Mononuclear cell (primary cell): ENCODE measurements around the gene SGK1. TPM values are rescaled to one million over a fixed set of nuclear protein-coding genes. Genes with fewer than 3 reads are reported as not detected.

Experiments
- H3K27me3 ChIP-seq: 2 replicates; pipeline ENCODE4 v1.6.0; 2011; ENCODE audit warnings: low read length, control low read depth; ENCODE audit not compliant: insufficient read depth
- H3K4me1 ChIP-seq: 2 replicates; pipeline ENCODE4 v1.5.1; 2011; ENCODE audit warnings: mild to moderate bottlenecking, low read length, control low read depth; ENCODE audit not compliant: insufficient read depth
- H3K4me3 ChIP-seq: 2 replicates; pipeline ENCODE4 v1.5.1; 2011; ENCODE audit warnings: mild to moderate bottlenecking, low read length, moderate library complexity
- H3K9me3 ChIP-seq: 2 replicates; pipeline ENCODE4 v1.5.1; 2011; ENCODE audit warnings: low read depth, mild to moderate bottlenecking, control low read depth, low read length
- total RNA-seq: library from RNA; depleted of rRNA; stranded (reverse); fragments of >200 nt; gene quantifications from one replicate; pipeline ENCODE4 v1.2.3, GENCODE V29; 2012

Gene SGK1
- total RNA-seq, 1 donor, result 1,288 TPM

DNA sequence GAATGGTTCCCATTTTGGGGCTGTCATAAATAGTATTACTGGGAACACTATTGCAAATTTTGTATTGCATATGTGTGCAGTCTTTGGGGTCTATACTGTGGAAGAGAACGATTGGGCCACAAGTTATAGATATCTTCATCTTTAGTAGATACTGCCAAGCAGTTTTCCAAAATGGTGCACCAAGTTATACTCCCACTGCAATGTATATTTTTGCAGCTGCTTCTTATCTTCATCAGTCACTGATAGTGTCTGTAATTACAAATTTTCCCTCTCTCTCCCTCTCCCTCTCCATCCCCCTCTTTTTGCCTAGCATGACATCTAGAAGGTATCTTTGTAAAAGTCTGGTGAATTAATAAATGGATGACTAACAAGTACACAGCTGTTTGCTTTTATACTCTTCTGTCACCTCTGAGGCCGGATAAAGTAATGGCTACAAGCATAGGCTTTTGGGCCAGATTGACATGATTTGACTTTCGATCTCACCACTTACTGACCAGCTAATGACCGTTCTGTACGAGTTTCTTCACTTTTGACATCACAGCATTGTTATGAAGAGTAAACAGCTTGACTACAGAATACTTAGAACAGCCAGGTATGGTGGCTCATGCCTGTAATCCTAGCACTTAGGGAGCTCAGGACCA, 152.2 kb downstream of the SGK1 start:
- Histone ChIP-seq H3K4me3 (no peak overlapping the region), H3K27me3 (no peaks in the 10 kb centered on the region), H3K4me1 (peaks cover 9% of the 10 kb centered on the region), H3K9me3 (no peaks in the 10 kb centered on the region)

DNA sequence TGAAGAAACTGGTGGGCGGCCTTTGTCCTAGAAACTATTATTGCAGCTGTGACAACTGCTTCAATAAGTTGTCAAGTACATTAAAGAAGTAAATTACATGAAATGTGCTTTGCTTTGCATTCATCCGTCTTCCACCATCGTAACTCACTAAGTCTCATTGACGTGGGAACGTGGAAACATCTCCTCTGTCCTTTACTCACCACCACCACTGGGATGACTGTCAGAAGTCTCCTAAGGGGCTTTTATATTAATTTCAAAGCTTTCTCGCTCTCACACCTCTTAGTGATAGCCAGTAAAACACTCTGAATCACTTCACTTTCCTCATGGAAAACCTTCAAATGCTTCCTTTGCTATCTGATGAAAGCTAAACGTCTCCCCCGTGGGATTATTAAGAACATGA, 153.6 kb downstream of the SGK1 start:
- H3K4me3 ChIP-seq, result no peak overlapping the region
- no peaks in the 10 kb centered on the region for H3K4me1 ChIP-seq
- no peaks in the 10 kb centered on the region for H3K27me3 ChIP-seq
- H3K9me3 ChIP-seq, result no peaks in the 10 kb centered on the region

DNA sequence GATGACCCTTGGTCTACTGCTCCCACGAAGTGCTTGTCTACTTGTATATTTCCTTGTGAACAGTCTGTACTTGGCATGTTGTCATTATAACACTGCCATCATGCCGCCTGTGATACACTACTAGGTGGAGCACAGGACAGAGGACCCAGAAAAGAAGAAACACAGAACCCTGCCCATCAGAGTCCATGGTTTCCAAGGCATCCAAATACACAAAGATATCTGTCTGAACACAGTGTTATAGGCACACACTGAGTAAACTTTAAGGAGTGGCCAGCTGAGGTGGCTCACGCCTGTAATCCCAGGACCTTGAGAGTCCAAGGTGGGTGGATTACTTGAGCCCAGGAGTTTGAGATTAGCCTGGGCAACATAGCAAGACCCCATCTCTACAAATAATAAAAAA, 155.0 kb downstream of the SGK1 start:
- Histone ChIP-seq H3K9me3 (no peaks in the 10 kb centered on the region), H3K4me1 (no peaks in the 10 kb centered on the region), H3K27me3 (no peaks in the 10 kb centered on the region)

DNA sequence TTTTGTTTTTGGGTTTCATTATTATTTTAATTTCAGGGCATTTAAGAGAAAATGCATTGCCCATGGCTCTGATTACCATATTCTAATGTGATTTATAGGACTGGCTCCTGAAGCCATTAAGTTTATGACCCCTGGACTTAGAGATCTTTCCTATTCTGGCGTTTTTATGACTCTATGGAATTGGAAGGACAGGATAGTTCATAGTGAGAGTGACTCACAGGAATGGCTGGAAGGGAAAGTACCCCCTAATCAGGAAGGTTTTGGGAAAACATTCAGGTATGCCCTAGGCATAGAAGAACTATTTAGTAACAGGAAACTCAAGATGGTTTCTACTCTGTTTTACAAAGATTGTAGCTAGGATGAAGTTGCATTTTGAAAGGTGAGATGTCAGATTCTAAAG, 156.9 kb downstream of the SGK1 start:
- Histone ChIP-seq H3K4me3 (no peak overlapping the region), H3K4me1 (no peaks in the 10 kb centered on the region), H3K9me3 (no peaks in the 10 kb centered on the region), H3K27me3 (no peaks in the 10 kb centered on the region)

More for the DNA sequence above, 155.0 kb downstream of the SGK1 start:
- H3K4me3 ChIP-seq, result no peak overlapping the region

DNA sequence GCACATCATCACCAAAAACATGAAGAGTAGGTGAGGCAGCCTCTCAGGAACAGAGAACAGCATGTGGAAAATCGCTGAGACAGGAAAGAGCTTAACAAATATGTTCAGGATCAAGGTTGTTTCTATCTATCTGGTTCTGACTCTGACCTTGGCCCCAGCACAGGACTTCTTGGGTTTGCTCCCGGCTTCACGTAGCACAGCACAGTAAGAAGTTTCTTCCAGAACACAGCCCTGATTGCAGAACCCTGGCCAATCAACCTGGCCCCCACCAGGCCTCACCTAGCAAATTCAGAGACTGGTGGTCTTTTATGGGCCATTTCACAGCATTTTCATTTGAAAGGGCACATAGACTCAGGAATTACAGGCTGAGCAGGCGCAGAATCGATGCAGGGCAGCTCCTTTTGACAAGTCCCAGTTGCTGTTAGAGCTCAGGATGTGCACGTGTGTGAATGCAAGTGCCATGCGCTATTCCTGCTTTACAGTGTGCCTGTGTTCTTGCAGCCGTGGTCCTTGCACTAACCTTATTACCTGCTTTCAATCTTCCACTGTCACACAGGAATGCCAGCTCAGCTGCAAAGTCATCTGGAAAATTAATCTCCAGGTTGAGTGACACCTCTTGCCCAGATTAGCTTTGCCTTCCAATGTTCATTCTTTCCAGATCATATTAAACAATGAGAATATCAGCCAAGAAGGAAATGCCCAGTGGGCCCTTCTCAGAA, 165.0 kb downstream of the SGK1 start:
- Histone ChIP-seq H3K9me3 (no peaks in the 10 kb centered on the region), H3K4me1 (no peaks in the 10 kb centered on the region), H3K27me3 (no peaks in the 10 kb centered on the region), H3K4me3 (no peak overlapping the region)

DNA sequence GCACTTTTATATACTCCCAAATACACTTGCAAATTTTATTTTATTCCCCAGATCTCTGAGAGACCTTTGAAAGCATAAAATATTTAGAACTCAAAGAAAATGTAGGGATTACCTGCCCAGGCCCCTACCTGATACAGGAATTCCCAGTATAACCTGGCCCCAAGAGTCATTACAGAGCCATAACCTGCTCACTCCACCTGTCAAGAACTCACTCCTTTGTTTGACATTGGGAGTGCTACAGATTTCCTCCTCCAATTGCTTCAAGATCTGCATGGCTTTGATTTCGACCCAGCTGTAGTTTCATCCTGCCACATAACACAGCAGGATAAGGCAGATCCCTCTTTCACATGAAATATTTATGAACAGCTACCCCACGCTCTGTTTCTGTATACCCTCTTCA, 169.3 kb downstream of the SGK1 start:
- Histone ChIP-seq H3K4me1 (no peaks in the 10 kb centered on the region), H3K4me3 (no peak overlapping the region), H3K9me3 (no peaks in the 10 kb centered on the region), H3K27me3 (no peaks in the 10 kb centered on the region)

DNA sequence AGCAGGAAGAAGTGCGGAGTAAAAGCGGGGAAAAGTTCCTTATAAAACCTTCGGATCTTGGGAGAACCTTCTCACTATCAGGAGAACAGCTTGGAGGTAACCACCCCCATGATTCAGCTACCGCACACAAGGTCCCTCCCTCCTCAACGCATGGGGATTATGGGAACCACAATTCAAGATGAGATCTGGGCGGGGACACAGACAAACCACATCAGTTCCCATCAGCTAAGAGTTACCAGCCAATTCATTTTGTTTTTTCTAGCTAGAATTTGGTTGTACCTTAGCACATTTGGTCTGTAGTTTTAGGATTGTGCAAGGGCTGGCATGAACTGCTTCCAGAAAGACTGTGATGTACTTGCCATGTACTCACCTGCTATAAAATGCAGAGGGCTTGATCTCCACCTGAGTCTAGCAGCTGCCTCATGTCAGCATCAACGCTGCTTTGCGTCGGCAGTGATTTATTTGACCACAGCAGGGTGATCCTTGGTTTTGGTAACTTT, 170.8 kb downstream of the SGK1 start:
- no peak overlapping the region for H3K4me3 ChIP-seq

DNA sequence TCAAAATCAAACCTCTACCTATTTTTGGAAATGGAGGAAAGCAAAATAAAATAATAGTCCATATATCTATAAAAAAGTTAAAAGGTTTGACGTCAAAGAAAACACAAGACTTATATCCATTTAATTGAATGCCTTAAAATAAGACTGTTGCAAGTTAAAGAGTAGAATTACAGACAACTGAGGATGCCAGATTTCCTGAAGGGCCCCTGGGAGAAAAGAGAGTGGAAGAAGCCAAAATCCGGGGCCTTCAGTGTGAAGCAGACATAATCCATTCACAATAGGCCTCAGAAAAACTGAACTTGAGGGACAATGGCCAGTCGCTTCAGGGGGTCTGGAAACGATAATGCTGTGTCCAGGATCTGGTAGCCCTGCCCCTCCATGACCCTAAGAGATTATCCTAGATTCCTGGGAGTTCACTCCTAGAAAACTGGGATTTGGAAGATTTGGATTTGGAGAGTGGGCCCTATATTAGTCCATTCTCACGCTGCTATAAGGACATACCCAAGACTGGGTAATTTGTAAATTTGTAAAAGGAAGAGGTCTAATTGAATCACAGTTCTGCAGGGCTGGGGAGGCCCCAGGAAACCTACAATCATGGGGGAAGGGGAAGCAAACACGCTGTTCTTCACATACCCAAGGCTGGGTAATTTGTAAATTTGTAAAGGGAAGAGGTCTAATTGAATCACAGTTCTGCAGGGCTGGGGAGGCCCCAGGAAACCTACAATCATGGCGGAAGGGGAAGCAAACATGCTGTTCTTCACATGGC, 171.5 kb downstream of the SGK1 start:
- Histone ChIP-seq H3K4me3 (no peak overlapping the region), H3K27me3 (no peaks in the 10 kb centered on the region), H3K9me3 (no peaks in the 10 kb centered on the region), H3K4me1 (no peaks in the 10 kb centered on the region)

More for the DNA sequence above, 170.8 kb downstream of the SGK1 start:
- Histone ChIP-seq H3K4me1 (no peaks in the 10 kb centered on the region), H3K9me3 (no peaks in the 10 kb centered on the region), H3K27me3 (no peaks in the 10 kb centered on the region)

DNA sequence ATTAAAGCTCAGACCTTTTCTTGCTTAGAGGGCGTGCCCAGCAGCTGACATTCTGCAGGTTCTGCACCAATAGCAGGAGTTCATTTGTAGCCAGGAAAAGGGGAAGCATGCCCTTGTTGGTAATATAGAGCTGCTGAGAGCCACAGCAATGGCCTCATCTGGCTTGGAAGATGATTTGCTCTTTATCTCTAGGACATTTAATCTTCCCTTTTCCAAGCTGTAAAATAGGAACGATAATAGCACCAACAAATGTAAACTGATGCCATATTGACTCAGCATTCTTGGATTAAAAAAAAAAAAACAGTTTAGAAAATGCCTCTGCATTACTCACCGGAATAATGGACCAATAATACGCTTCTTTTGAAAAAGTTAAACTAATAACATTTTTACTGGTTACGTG, 172.1 kb downstream of the SGK1 start:
- Histone ChIP-seq H3K27me3 (no peaks in the 10 kb centered on the region), H3K9me3 (no peaks in the 10 kb centered on the region), H3K4me3 (no peak overlapping the region), H3K4me1 (no peaks in the 10 kb centered on the region)

DNA sequence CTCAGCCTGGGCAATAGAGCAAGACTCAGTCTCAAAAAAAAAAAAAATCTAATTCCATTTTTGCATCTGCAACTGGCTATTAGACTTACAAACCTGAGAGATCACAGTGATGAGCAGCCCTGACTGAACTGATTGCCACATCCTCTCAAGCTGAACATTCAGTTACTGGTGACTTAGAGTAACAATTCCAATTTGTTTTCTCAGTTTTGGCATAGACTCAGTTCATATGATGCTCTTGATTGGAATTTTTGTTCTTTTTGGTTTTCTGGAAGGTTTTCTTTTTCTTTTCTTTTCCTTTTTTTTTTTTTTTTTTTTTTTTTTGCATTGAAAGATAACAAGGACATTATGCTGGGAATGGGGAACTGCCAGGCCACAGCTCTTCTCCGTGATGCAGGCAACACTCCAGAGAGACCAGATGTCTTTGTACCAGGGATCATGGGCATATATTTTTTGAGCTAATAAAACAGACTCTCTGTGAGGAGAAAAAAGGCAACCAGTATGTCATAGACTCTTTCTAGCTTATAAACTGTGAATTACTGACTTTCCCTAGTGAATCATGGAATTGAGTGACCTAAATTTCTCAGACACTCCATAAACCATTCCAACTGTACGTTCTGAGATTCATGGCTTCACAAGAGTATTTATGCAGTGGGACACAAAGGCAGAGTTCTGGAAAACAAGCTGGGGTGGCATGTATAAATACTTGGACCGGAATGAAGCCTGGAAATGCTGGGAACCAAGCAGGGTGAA, 179.5 kb downstream of the SGK1 start:
- no peaks in the 10 kb centered on the region for H3K27me3 ChIP-seq
- H3K4me1 ChIP-seq, result no peaks in the 10 kb centered on the region
- no peaks in the 10 kb centered on the region for H3K9me3 ChIP-seq
- H3K4me3 ChIP-seq, result no peak overlapping the region

DNA sequence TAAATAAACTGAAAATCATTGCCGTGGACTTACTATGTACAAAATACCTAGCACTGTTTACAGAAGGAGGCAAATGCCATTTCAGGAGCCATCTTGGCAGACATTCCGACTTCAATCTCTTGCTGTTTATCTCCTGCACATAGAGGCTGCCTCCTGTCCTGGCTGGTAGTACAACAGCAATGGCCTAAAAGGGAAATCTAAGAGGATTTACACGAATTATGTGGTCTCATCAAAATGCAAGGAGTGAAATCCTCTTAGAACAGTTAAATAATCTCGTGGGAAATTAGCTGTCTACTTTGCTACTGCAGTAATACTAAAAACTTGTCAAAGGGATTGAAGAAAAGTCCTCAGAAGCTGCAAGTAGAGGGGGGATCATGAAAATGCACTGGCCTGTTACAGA, 183.3 kb downstream of the SGK1 start:
- H3K9me3 ChIP-seq, result no peaks in the 10 kb centered on the region
- H3K4me1 ChIP-seq, result no peaks in the 10 kb centered on the region
- H3K27me3 ChIP-seq, result no peaks in the 10 kb centered on the region

DNA sequence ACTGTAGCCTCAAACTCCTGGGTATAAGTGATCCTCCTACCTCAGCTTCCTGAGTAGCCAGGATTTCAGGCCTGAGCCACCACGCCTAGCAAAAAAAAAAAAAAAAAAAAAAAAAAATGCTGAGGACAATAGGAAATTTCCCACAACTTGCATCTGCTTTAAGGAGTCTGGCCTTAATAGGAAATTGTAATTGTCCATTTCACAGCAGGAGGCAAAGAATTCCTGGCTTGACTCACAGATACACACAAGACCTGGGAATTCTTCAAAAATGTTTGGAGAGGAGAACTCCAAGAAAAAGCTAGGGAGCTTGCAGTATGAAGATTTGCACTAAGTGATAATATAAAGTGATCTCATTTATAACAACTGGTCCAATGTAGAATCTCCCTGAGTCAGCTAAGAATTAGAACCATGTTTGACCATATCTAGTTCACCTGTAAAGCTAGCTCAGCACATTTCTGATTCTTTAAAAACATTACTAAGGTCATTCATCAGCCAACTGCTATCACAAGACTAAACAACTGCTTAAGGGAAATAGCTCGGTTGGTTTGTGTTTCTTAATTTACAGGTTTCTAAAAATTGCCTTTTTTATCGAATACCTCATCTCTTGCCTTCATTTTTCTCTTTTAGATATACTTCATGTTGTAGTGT, 185.3 kb downstream of the SGK1 start:
- Histone ChIP-seq H3K4me3 (no peak overlapping the region), H3K27me3 (no peaks in the 10 kb centered on the region), H3K9me3 (no peaks in the 10 kb centered on the region), H3K4me1 (no peaks in the 10 kb centered on the region)

More for the DNA sequence above, 183.3 kb downstream of the SGK1 start:
- H3K4me3 ChIP-seq, result no peak overlapping the region

DNA sequence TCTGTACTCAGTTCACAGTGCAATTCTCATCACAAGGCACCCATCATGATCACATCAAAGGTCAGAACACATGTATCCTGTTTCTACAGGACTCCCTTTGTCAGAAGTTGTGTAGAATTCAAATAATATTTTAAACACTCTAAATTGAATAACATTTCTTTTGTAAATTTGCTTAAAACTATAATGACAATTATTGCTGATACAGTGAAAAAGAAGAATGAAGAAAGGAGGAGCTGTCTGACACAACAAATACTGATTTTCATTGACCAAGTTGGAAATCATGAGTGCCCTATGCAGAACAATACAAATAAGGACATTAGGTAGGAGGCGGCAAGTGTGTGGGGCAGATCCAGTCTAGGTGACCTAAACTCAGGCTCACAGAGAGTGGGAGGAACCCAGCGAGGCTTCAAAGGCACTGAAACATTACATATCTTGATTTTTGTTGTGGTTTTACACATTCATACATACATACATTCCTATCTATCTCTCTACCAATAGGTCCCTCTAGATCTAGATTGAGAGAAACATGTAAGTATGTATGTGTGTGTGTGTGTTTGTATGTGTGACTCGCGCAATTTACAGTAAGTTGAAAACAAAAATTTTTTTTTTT, 186.3 kb downstream of the SGK1 start:
- H3K4me1 ChIP-seq, result no peaks in the 10 kb centered on the region
- H3K27me3 ChIP-seq, result no peaks in the 10 kb centered on the region
- no peak overlapping the region for H3K4me3 ChIP-seq
- no peaks in the 10 kb centered on the region for H3K9me3 ChIP-seq

DNA sequence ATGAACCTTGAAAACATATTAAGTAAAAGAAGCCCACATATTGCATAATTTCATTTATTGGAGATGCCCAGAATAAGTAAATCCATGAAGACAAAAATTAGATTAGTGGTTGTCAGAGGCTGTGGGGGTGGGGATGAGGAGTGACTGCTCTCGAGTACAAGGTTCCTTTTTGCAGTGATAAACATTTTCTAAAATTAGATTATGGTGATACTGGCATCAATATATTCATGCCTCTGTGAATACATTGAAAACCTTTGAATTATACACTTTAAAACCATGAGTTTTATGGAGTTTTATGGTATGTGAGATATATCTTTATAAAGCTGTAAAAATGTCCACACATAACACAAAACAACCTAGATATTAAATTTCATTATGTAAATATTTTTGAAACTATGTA, 189.8 kb downstream of the SGK1 start:
- H3K9me3 ChIP-seq, result no peaks in the 10 kb centered on the region
- no peak overlapping the region for H3K4me3 ChIP-seq
- no peaks in the 10 kb centered on the region for H3K27me3 ChIP-seq
- H3K4me1 ChIP-seq, result no peaks in the 10 kb centered on the region
